Aorta (tissue), 5 donors: ENCODE measurements around the gene RPS6KB1. TPM values are rescaled to one million over a fixed set of nuclear protein-coding genes. Genes with fewer than 3 reads are reported as not detected.

Experiments used
- ATAC-seq: fragments of 200-7000 bp; cut with Tn5 transposase; one replicate; pipeline ENCODE4 v1.9.1; 2022; ENCODE audit warnings: moderate library complexity; ENCODE audit not compliant: low FRiP score
- DNase-seq, 2 donors: peaks; one replicate each; pipeline ENCODE4 v3.0.0-alpha.2; 2020
- H3K27ac ChIP-seq, 2 donors: one replicate each; pipeline ENCODE4 v1.5.1; 2013; ENCODE audit warnings: low read length in 2 of 2, mild to moderate bottlenecking in 2 of 2, moderate library complexity in 2 of 2, control low read depth in 1 of 2, inconsistent platforms in 1 of 2, low read depth in 1 of 2
- H3K27me3 ChIP-seq, 2 donors: one replicate each; pipeline ENCODE4 v1.6.1; 2013; ENCODE audit warnings: control low read depth in 1 of 2, low read length in 1 of 2, mild to moderate bottlenecking in 1 of 2, moderate library complexity in 1 of 2; ENCODE audit not compliant: insufficient read depth in 2 of 2, control insufficient read depth in 1 of 2
- H3K36me3 ChIP-seq, 2 donors: one replicate each; pipeline ENCODE4 v1.6.1; 2013; ENCODE audit warnings: control low read depth in 1 of 2, low read length in 1 of 2, mild to moderate bottlenecking in 1 of 2; ENCODE audit not compliant: insufficient read depth in 2 of 2, control insufficient read depth in 1 of 2
- H3K4me1 ChIP-seq, 2 donors: one replicate each; pipeline ENCODE4 v1.6.1; 2013; ENCODE audit warnings: low read length in 2 of 2, control low read depth in 1 of 2, mild to moderate bottlenecking in 1 of 2, moderate library complexity in 1 of 2; ENCODE audit not compliant: insufficient read depth in 2 of 2, control insufficient read depth in 1 of 2
- H3K4me3 ChIP-seq, 2 donors: one replicate each; pipeline ENCODE4 v1.5.1; 2013; ENCODE audit warnings: low read length in 2 of 2, control low read depth in 1 of 2, mild to moderate bottlenecking in 1 of 2
- H3K9me3 ChIP-seq: one replicate; pipeline ENCODE4 v1.6.1; 2013; ENCODE audit warnings: mild to moderate bottlenecking, low read length; ENCODE audit not compliant: control insufficient read depth
- WGBS, 2 donors: extraction: QIAGEN DNeasy Blood & Tissue Kit; methylation state at CpG; one replicate each; pipeline ENCODE4 v1.1.7; 2013; 5-methylcytosine and 5-hydroxymethylcytosine counted together
- intact Hi-C, 2 donors: fragments of 100-400 bp; cut with DNase I; formaldehyde crosslinking; loops; one replicate each; pipeline versions ENCODE4 v1.14.2 to v1.15.0; 2022
- polyA plus RNA-seq, 2 donors: library from polyadenylated mRNA; stranded (reverse); fragments of 200-250 nt; gene quantifications; one replicate each; pipeline ENCODE4 v1.2.3, GENCODE V29; 2013
- total RNA-seq, 2 donors: library from RNA; stranded (reverse); fragmentation: NEBNext Ultra II Directional; extraction: Animal tissue kit (Norgen Biotek cat#: 25700); gene quantifications; one replicate each; pipeline ENCODE4 v1.2.1, GENCODE V29; 2021
- donor health status: healthy with polysubstance abuse.
- donor health status: Bipolar disorder and iron deficiency.
- donor health status: DM: no; HTN: no; CAD: no.
- donor health status: DM: no; HTN: no; CAD: no.
- donor health status: DM: yes; HTN: yes; CAD: no.

RPS6KB1 gene
- total and polyA plus RNA-seq, 4 donors: 9.6 to 51.0 (median 25.6) TPM

DNA sequence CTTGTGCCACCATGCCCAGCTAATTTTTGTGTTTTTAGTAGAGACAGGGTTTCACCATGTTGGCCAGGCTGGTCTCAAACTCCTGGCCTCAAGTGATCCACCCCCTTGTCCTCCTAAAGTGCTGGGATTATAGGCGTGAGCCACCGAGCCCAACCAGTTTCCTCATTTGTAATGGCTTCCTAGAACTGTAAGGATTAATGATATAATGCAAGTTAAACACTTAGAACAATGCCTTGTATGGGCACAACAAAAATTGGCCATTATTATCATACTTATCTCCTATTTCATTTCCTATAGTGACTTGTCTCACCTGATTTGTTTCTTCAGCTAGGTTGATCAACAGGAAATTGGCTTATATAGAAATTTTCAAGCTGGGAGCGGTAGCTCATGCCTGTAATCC, 14.3 kb upstream of the RPS6KB1 start:
- 82 to 86% methylated on average over 3 of the region's 3 CpGs for WGBS, 2 donors
- no peak for ATAC-seq
- peak in 1 of 2 donors; percentile 35 for DNase-seq
- Histone ChIP-seq H3K27ac (no peak overlapping the region), H3K4me1 (no peaks in the 10 kb centered on the region), H3K9me3 (no peaks in the 10 kb centered on the region), H3K27me3 (no peaks in the 10 kb centered on the region), H3K36me3 (peaks cover 2 to 4% of the 10 kb centered on the region in 2 donors), H3K4me3 (no peak overlapping the region)
- intact Hi-C loops: no loop called here

DNA sequence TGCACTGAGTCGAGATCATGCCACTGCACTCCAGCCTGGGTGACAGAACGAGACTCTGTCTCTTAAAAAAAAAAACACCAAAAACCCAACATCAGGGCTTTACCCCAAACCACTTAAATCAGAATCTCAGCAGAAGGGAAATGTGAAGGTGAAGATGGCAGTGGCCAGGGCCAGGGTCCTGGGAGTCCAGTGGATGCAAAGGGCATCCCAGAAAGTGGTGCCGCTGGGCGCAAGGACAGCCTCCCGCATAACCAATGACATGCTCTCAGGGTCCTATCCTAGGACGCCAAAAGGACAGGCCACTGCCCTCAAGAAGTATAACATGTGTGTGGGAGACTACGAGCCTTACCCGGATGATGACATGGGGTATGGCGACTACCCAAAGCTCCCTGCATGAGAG, 8.1 kb upstream of the RPS6KB1 start:
- H3K4me3 ChIP-seq: no peak overlapping the region
- intact Hi-C loops: no loop called here
- no peak overlapping the region for H3K27ac ChIP-seq
- no peaks in the 10 kb centered on the region for H3K27me3 ChIP-seq
- H3K9me3 ChIP-seq: no peaks in the 10 kb centered on the region
- DNase-seq (peak in 1 of 2 donors; percentile 57), ATAC-seq (no peak)
- H3K36me3 ChIP-seq: peaks cover 0 to 3% of the 10 kb centered on the region in 2 donors
- 96% methylated on average over 9 of the region's 9 CpGs for WGBS, 2 donors
- H3K4me1 ChIP-seq: no peaks in the 10 kb centered on the region

DNA sequence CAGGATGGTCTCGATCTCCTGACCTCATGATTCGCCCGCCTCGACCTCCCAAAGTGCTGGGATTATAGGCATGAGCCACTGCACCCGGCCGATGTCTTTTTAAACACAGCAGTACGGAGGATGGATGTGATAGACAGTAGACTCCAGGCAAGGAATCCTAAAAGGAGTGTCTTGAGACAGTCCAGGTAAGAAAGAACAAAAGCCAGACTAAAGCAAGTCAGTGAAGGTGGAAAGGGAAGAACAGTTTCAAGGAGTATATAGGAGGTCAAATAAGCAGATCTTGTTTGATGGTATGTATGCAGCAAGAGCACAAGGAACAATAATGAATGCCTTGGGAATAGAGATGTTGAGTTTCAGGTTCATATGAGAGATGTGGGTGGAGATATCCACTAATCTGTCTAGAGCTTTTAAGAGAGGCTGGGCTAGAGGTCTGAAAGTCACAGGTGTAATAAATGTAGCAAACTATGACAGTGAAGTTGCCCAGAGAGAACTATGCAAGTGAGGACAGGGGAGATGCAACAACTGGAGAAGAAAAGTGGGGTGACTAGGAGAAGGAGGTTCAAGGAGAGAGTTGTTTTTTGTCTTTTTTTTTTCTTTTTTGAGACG, 4.7 kb upstream of the RPS6KB1 start:
- no peak for ATAC-seq
- Histone ChIP-seq H3K4me1 (peaks cover 0 to 3% of the 10 kb centered on the region in 2 donors), H3K4me3 (no peak overlapping the region), H3K9me3 (no peaks in the 10 kb centered on the region), H3K36me3 (peaks cover 0 to 3% of the 10 kb centered on the region in 2 donors), H3K27me3 (peaks cover 0 to 1% of the 10 kb centered on the region in 2 donors), H3K27ac (no peak overlapping the region)
- WGBS, 2 donors: 93 to 97% methylated on average over 8 of the region's 8 CpGs
- intact Hi-C loops: no loop called here
- peak in 1 of 2 donors; percentile 39 for DNase-seq

DNA sequence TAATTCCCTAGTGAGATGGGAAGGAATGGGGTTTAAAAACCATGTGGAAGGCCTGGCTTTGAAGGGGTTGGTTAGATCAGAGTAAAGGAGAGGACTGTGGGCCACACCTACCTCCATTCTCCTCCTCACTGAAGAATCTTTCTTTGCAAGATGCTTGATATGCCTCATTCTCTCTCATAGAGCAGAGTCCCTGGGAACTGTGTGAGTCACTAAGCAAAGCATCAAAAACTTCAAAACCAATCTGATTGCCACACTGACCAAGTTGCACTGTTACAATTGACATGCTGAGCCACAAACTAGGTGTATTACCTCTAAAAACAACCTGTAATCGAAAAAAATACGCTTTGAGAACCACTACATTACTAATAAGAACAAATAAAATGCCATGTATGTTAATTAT, 2.2 kb upstream of the RPS6KB1 start:
- DNase-seq (no peak), ATAC-seq (no peak)
- 96% methylated on average over 2 of the region's 2 CpGs for WGBS, 2 donors
- Histone ChIP-seq H3K4me3 (no peak overlapping the region), H3K36me3 (peaks cover 0 to 3% of the 10 kb centered on the region in 2 donors), H3K27me3 (peaks cover 0 to 1% of the 10 kb centered on the region in 2 donors), H3K27ac (no peak overlapping the region), H3K9me3 (no peaks in the 10 kb centered on the region), H3K4me1 (peaks cover 0 to 3% of the 10 kb centered on the region in 2 donors)
- intact Hi-C loops: no loop called here

DNA sequence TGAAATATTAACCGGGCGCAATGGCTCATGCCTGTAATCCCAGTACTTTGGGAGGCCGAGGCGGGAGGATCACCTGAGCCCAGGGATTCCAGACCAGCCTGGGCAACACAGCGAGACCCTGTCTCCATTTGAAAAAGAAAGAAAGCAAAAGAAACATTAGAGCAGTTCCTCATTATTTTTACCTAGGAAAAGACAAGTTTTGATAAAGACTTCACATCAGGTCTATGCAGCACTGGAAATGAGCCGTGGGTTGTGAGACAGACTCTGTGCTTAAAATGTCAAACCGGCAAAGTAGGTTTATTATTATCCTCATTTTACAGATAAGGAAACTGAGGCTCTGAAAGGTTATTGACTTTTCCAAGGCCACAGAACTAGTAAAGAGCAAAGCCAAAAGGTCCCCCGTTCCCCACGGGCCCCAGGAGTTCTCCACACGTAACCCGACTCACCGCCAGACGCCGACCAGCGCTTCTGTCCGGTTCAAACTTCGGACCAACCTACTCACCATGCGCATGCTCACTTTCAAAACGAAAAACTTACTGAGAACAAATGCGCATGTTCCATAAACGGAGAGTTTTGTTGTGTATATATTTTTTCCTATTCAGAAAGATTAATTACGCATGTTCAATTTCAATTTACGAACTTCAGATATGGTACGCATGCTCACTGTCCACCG, 534 bp upstream of the RPS6KB1 start:
- Histone ChIP-seq H3K36me3 (no peaks in the 10 kb centered on the region), H3K4me1 (peaks cover 0 to 3% of the 10 kb centered on the region in 2 donors), H3K4me3 (peak overlapping the region; percentile 90 to 91), H3K27ac (peak overlapping the region in 1 of 2 donors; percentile 64), H3K27me3 (peaks cover 0 to 1% of the 10 kb centered on the region in 2 donors), H3K9me3 (no peaks in the 10 kb centered on the region)
- 5 to 6% methylated on average over 25 of the region's 25 CpGs for WGBS, 2 donors
- ATAC-seq (peak; percentile 85), DNase-seq (peak in 1 of 2 donors; percentile 36)
- intact Hi-C loops: no loop called here

DNA sequence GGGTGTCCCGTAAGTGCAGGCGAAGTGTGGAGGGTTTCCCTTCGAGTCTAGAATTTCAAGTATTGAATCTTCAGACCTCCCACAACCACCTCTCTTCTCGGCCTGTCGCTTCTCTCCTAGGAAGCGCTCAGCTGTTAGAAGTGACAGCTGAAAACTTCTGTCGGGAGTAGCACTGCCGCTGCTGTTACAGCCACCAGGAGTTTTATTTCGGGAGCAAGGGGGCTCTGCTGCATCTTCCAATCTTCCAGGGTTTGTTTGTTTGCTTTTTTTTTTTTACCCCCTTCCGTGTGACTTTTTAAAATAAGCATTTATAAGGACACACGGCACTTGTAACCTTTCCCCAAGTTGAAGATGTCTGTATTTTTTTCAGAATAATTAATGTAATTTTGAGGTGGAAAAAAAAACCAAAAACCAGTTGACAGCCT, 767 bp downstream of the RPS6KB1 start:
- no peak for DNase-seq
- WGBS, 2 donors: 0 to 1% methylated on average over 11 of the region's 11 CpGs

DNA sequence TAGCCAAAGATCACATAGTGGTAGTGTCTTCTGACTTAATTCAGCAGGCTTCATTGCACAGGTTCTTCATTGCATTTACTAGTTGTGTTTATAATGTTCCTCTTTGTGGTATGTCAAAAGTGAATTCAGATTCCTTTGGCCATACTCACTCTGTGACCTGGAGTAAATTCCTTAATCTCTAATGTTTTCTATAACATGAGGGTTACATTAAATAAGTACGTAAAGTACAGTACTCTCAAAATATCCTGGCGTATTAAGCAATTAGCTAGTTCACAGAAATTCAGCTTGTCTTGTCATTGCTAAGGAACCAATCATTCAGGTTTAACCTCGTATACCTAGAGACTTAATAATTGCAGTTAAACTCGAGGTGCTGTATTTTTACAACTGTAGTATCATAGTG, 4.2 kb downstream of the RPS6KB1 start:
- no peak for DNase-seq
- H3K27ac ChIP-seq: no peak overlapping the region
- intact Hi-C loops: no loop called here
- no peak overlapping the region for H3K4me3 ChIP-seq
- H3K36me3 ChIP-seq: no peaks in the 10 kb centered on the region
- H3K9me3 ChIP-seq: no peaks in the 10 kb centered on the region
- WGBS, 2 donors: 77 to 83% methylated on average over 4 of the region's 4 CpGs
- H3K27me3 ChIP-seq: peaks cover 0 to 1% of the 10 kb centered on the region in 2 donors
- no peaks in the 10 kb centered on the region for H3K4me1 ChIP-seq
- ATAC-seq: no peak

More for the DNA sequence above, 767 bp downstream of the RPS6KB1 start:
- no peak for ATAC-seq
- H3K36me3 ChIP-seq: no peaks in the 10 kb centered on the region
- peaks cover 0 to 3% of the 10 kb centered on the region in 2 donors for H3K4me1 ChIP-seq
- H3K27ac ChIP-seq: peak overlapping the region in 1 of 2 donors; percentile 64
- H3K27me3 ChIP-seq: peaks cover 0 to 1% of the 10 kb centered on the region in 2 donors
- intact Hi-C loops: no loop called here
- H3K9me3 ChIP-seq: no peaks in the 10 kb centered on the region
- peak overlapping the region; percentile 51 to 82 for H3K4me3 ChIP-seq

DNA sequence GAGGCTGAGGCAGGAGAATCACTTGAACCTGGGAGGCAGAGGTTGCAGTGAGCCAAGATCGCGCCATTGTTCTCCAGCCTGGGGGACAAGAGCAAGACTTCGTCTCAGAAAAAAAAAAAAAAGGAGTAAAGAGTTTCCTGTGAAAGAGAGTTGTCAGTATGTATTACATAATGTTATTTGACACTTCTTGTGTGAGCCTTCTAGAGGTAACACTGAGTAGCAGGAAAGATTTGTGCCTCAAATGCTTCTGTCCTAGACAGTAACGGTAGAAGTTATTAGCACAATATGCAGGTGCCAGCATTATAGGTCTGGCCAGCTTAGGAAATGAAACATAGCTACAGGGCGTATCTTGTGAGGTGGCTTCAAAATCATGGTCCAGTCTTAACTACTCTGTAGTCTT, 6.2 kb downstream of the RPS6KB1 start:
- H3K27ac ChIP-seq: no peak overlapping the region
- intact Hi-C loops: no loop called here
- no peak overlapping the region for H3K4me3 ChIP-seq
- no peak for DNase-seq
- no peak for ATAC-seq
- WGBS, 2 donors: 84 to 85% methylated on average over 5 of the region's 5 CpGs
- no peaks in the 10 kb centered on the region for H3K27me3 ChIP-seq
- no peaks in the 10 kb centered on the region for H3K4me1 ChIP-seq
- no peaks in the 10 kb centered on the region for H3K9me3 ChIP-seq
- H3K36me3 ChIP-seq: no peaks in the 10 kb centered on the region

DNA sequence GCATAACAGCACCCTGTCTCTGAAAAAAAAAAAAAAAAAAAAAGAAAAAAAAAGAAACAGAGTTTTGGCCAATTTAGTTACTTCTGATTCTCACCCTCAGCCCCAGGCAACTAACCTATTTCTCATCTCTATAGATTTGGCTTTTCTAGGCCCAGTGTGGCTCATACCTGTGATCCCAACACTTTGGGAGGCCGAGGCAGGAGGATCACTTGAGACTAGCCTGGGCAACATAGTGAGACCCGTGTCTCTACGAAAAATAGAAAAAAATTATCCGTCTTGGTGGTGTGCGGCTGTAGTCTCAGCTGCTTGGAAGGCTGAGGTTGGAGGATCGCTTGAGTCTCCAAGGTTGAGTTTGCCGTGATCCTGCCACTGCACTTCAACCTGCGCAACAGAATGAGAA, 8.7 kb downstream of the RPS6KB1 start:
- Histone ChIP-seq H3K27me3 (no peaks in the 10 kb centered on the region), H3K9me3 (no peaks in the 10 kb centered on the region), H3K4me3 (no peak overlapping the region), H3K4me1 (no peaks in the 10 kb centered on the region), H3K27ac (no peak overlapping the region), H3K36me3 (no peaks in the 10 kb centered on the region)
- DNase-seq: no peak
- 96 to 97% methylated on average over 8 of the region's 8 CpGs for WGBS, 2 donors
- ATAC-seq: no peak
- intact Hi-C loops: no loop called here
